ENCODE measurements around the gene ASAP3. TPM values are rescaled to one million over a fixed set of nuclear protein-coding genes. Genes with fewer than 3 reads are reported as not detected.

Gene ASAP3
- total and polyA plus RNA-seq, 2 donors (not counting 3 experiments of a cell fraction or from before 2014, with no cell fraction given), result 12.5 to 14.2 TPM

- H3K9ac ChIP-seq (replicated peaks; ENCODE audit: extremely low read depth, insufficient read depth, low read length), result no peak overlapping the region
- intact Hi-C loops (cut with micrococcal nuclease) (loop anchor here (1.0 kb wide), 1 partner anchor 61 kb away; the partner anchor contains the start of gene ASAP3), dilution Hi-C loops (cut with MboI; ENCODE audit: extremely low pct_ligation_motif_present, low sequenced_read_pairs) (no loop called here)
- no TSS peak for BruUV-seq (replicated peaks)
- H4K20me1 ChIP-seq (replicated peaks; ENCODE audit: control insufficient read depth, extremely low read depth, insufficient read depth, low read length), result no peaks in the 10 kb centered on the region
- H3K27ac ChIP-seq (ENCODE audit: insufficient read depth, low read depth, low read length), result no peak overlapping the region
- no peaks in the 10 kb centered on the region for H3K36me3 ChIP-seq (ENCODE audit: control insufficient read depth in 2 of 2, extremely low read depth in 1 of 2, insufficient read depth in 2 of 2, low read length in 2 of 2)
- H2AFZ ChIP-seq (ENCODE audit: low read depth, low read length), result peak overlapping the region; percentile 87
- POLR2A ChIA-PET, result no interaction called here
- H3K4me1 ChIP-seq (ENCODE audit: control insufficient read depth, extremely low read depth, insufficient read depth, low read length), result peaks cover 12% of the 10 kb centered on the region
- H3K9me3 ChIP-seq (replicated peaks; ENCODE audit: control insufficient read depth, insufficient read depth, low read length), result no peaks in the 10 kb centered on the region
- no peak overlapping the region for H3K4me3 ChIP-seq (replicated peaks in 1 of 3; ENCODE audit: insufficient read depth in 1 of 3, low read depth in 1 of 3, low read length in 3 of 3)
- no peak for TF ChIP-seq MYC (IDR thresholded peaks at IDR 0.05; ENCODE audit: low read depth, low read length)
- no peak for TF ChIP-seq EZH2 (IDR thresholded peaks at IDR 0.05; ENCODE audit: borderline replicate concordance, low read depth, low read length, severe bottlenecking)
- TF ChIP-seq, protein P1, sequence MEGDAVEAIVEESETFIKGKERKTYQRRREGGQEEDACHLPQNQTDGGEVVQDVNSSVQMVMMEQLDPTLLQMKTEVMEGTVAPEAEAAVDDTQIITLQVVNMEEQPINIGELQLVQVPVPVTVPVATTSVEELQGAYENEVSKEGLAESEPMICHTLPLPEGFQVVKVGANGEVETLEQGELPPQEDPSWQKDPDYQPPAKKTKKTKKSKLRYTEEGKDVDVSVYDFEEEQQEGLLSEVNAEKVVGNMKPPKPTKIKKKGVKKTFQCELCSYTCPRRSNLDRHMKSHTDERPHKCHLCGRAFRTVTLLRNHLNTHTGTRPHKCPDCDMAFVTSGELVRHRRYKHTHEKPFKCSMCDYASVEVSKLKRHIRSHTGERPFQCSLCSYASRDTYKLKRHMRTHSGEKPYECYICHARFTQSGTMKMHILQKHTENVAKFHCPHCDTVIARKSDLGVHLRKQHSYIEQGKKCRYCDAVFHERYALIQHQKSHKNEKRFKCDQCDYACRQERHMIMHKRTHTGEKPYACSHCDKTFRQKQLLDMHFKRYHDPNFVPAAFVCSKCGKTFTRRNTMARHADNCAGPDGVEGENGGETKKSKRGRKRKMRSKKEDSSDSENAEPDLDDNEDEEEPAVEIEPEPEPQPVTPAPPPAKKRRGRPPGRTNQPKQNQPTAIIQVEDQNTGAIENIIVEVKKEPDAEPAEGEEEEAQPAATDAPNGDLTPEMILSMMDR (IDR thresholded peaks at IDR 0.05; ENCODE audit: extremely low read depth in 1 of 2, insufficient read depth in 1 of 2, low read depth in 1 of 2, low read length in 2 of 2), result no peak
- no peak for TF ChIP-seq FOS (IDR thresholded peaks at IDR 0.05; ENCODE audit: borderline replicate concordance, insufficient read depth, low read length)
- no peak for TF ChIP-seq GATA2 (IDR thresholded peaks at IDR 0.05; ENCODE audit: insufficient read depth, insufficient read length, low read depth, low read length)
- TF ChIP-seq MAX (IDR thresholded peaks at IDR 0.05; ENCODE audit: insufficient read depth, insufficient read length), result no peak
- no peak for TF ChIP-seq POLR2A (IDR thresholded peaks at IDR 0.05; ENCODE audit: low read depth, low read length)
- TF ChIP-seq JUN (IDR thresholded peaks at IDR 0.05; ENCODE audit: borderline replicate concordance, insufficient read depth, insufficient read length, low read depth), result no peak
- TF ChIP-seq POLR2AphosphoS5 (IDR thresholded peaks at IDR 0.05; ENCODE audit: insufficient read depth, low read depth, low read length), result no peak
- FAIRE-seq, result no peak
- H3K4me2 ChIP-seq (ENCODE audit: insufficient read depth, low read length), result peak overlapping the region; percentile 6
- H3K79me2 ChIP-seq (ENCODE audit: control insufficient read depth, insufficient read depth, low read length), result no peaks in the 10 kb centered on the region
- no peak for DNase-seq (ENCODE audit: low read depth, low spot score)
- no peaks in the 10 kb centered on the region for H3K9me1 ChIP-seq (replicated peaks; ENCODE audit: control insufficient read depth, extremely low read depth, insufficient read depth, low read length)
- CTCF ChIA-PET, result interaction anchor here (0.9 to 2.1 kb wide), 7 partner anchors 11 to 214 kb away, joined by 3 to 8 read pairs (median 5); partner anchors contain the start of gene ASAP3
- peaks cover 0 to 10% of the 10 kb centered on the region in 2 experiments for H3K27me3 ChIP-seq (ENCODE audit: control insufficient read depth in 2 of 2, insufficient read depth in 2 of 2, low read length in 2 of 2)
Observed at GRCh38 chr1:23422941-23423340, 61.0 kb downstream of the ASAP3 start.

Data from endothelial cell of umbilical vein (primary cell).